HepG2 (cell line): ENCODE data around the gene TMEM238. TPM values are rescaled to one million over a fixed set of nuclear protein-coding genes. Genes with fewer than 3 reads are reported as not detected.

ENCODE experiments used
- ARNT ChIP-seq: fragments of 450-650 bp; IDR thresholded peaks from 2 replicates; pipeline ENCODE4 v1.6.1; 2017
- EZH2 ChIP-seq: conservative IDR thresholded peaks from 2 replicates; pipeline ENCODE4 v1.6.1; 2012; ENCODE audit warnings: mild to moderate bottlenecking, low read depth, low read length, moderate library complexity
- NCOA1 ChIP-seq: sonication (generic); formaldehyde crosslinking; IDR thresholded peaks from 2 replicates; pipeline ENCODE4 v1.9.0; 2021; ENCODE audit warnings: missing genetic modification reagents
- PHF8 ChIP-seq: sonication (generic); formaldehyde crosslinking; IDR thresholded peaks from 2 replicates; pipeline ENCODE4 v1.5.0; 2020; ENCODE audit warnings: missing genetic modification reagents
- POGZ ChIP-seq: sonication (generic); formaldehyde crosslinking; IDR thresholded peaks from 2 replicates; pipeline ENCODE4 v1.4.0; 2020; ENCODE audit warnings: mild to moderate bottlenecking, missing genetic modification reagents
- SIN3B ChIP-seq: fragments of 150-350 bp; IDR thresholded peaks from 2 replicates; pipeline ENCODE4 v1.6.1; 2014; ENCODE audit warnings: low read length
- TBX3 ChIP-seq: fragments of 450-650 bp; IDR thresholded peaks from 2 replicates; pipeline ENCODE4 v1.6.1; 2017; ENCODE audit warnings: antibody characterized with exemption, mild to moderate bottlenecking, inconsistent platforms, borderline replicate concordance
- TCF12 ChIP-seq, 2 experiments: fragments of 450-650 bp in 1 of 2; sonication (generic) in 1 of 2; formaldehyde crosslinking in 1 of 2; IDR thresholded peaks; 2 replicates each; pipeline versions ENCODE4 v1.6.1 to v1.8.0; 2017 to 2022; ENCODE audit warnings: antibody characterized with exemption in 1 of 2, mild to moderate bottlenecking in 1 of 2, missing genetic modification reagents in 1 of 2, moderate library complexity in 1 of 2
- ZBTB7B ChIP-seq: sonication (generic); formaldehyde crosslinking; IDR thresholded peaks from 2 replicates; pipeline ENCODE4 v1.4.0; 2020; ENCODE audit warnings: missing genetic modification reagents
- ZNF10 ChIP-seq: sonication (generic); formaldehyde crosslinking; IDR thresholded peaks from 2 replicates; pipeline ENCODE4 v1.4.0; 2020; ENCODE audit warnings: mild to moderate bottlenecking, low read depth, missing genetic modification reagents, borderline replicate concordance
- ZNF589 ChIP-seq: sonication (generic); formaldehyde crosslinking; conservative IDR thresholded peaks from 2 replicates; pipeline ENCODE4 v1.8.0; 2022; ENCODE audit warnings: mild to moderate bottlenecking, moderate library complexity, missing genetic modification reagents
- polyA plus RNA-seq, 8 experiments: library from polyadenylated mRNA; depleted of rRNA in 3 of 8; stranded (reverse) in 7 of 8; unstranded in 1 of 8; fragments of >200 nt; fragmentation: Illumina TruSeq in 4 of 8; extraction: Trizol in 4 of 8; gene quantifications; 2 replicates each; pipeline versions ENCODE4 v1.2.1 to v1.2.3, GENCODE V29; 2011 to 2016; ENCODE audit warnings: low read depth in 4 of 8, missing spikeins in 1 of 8, mixed read lengths in 1 of 8; ENCODE audit not compliant: insufficient read depth in 1 of 8
- total RNA-seq, 5 experiments: library from RNA; depleted of rRNA; stranded (reverse); fragments of >200 nt; fragmentation: Illumina TruSeq; extraction: Trizol; gene quantifications; 2 replicates each; pipeline ENCODE4 v1.2.3, GENCODE V29; 2016; ENCODE audit warnings: low read depth in 1 of 5
- TF ChIP-seq, protein P1 (sequence below): sonication (generic); formaldehyde crosslinking; IDR thresholded peaks from 2 replicates; pipeline ENCODE4 v1.9.0; 2021; ENCODE audit warnings: mild to moderate bottlenecking, missing genetic modification reagents
- TF ChIP-seq, protein P2 (sequence below): sonication (generic); formaldehyde crosslinking; IDR thresholded peaks from 2 replicates; pipeline ENCODE4 v1.5.1; 2020; ENCODE audit warnings: missing genetic modification reagents, mild to moderate bottlenecking, borderline replicate concordance
- TF ChIP-seq, protein P3 (sequence below): sonication (generic); formaldehyde crosslinking; IDR thresholded peaks from 2 replicates; pipeline ENCODE4 v1.5.0; 2020; ENCODE audit warnings: mild to moderate bottlenecking, missing genetic modification reagents, moderate library complexity
- TF ChIP-seq, protein P4 (sequence below): sonication (generic); formaldehyde crosslinking; IDR thresholded peaks from 2 replicates; pipeline ENCODE4 v1.4.0; 2020; ENCODE audit warnings: mild to moderate bottlenecking, low read depth, missing genetic modification reagents
- TF ChIP-seq, protein P5 (sequence below): sonication (generic); formaldehyde crosslinking; IDR thresholded peaks from 2 replicates; pipeline ENCODE4 v1.8.1; 2023; ENCODE audit warnings: mild to moderate bottlenecking, missing genetic modification reagents

TMEM238 gene
- total and polyA plus RNA-seq, 2 of the 13 experiments (the other 11 are each of a cell fraction or from before 2014, with no cell fraction given): not detected

DNA sequence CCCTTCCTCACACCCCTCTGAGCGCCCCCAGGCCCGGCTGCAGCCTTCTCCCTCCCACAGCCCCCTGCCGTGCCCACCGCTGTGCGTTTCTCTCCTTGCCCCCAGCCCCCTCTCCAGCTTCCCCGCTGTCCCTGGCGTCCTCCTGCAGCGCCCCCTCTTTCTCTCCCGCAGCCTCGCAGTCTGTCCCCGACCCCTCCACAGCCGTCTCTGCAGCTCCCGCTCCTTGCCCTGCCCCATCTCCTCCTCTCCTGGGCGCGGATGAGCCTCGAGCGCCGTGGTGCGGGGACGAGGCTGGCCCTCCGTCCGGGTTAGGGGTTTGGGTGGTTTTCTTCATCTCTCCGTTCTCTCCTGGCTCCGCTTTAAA lies 43.3 kb downstream of the TMEM238 start (continued):
- TF ChIP-seq, protein P1, sequence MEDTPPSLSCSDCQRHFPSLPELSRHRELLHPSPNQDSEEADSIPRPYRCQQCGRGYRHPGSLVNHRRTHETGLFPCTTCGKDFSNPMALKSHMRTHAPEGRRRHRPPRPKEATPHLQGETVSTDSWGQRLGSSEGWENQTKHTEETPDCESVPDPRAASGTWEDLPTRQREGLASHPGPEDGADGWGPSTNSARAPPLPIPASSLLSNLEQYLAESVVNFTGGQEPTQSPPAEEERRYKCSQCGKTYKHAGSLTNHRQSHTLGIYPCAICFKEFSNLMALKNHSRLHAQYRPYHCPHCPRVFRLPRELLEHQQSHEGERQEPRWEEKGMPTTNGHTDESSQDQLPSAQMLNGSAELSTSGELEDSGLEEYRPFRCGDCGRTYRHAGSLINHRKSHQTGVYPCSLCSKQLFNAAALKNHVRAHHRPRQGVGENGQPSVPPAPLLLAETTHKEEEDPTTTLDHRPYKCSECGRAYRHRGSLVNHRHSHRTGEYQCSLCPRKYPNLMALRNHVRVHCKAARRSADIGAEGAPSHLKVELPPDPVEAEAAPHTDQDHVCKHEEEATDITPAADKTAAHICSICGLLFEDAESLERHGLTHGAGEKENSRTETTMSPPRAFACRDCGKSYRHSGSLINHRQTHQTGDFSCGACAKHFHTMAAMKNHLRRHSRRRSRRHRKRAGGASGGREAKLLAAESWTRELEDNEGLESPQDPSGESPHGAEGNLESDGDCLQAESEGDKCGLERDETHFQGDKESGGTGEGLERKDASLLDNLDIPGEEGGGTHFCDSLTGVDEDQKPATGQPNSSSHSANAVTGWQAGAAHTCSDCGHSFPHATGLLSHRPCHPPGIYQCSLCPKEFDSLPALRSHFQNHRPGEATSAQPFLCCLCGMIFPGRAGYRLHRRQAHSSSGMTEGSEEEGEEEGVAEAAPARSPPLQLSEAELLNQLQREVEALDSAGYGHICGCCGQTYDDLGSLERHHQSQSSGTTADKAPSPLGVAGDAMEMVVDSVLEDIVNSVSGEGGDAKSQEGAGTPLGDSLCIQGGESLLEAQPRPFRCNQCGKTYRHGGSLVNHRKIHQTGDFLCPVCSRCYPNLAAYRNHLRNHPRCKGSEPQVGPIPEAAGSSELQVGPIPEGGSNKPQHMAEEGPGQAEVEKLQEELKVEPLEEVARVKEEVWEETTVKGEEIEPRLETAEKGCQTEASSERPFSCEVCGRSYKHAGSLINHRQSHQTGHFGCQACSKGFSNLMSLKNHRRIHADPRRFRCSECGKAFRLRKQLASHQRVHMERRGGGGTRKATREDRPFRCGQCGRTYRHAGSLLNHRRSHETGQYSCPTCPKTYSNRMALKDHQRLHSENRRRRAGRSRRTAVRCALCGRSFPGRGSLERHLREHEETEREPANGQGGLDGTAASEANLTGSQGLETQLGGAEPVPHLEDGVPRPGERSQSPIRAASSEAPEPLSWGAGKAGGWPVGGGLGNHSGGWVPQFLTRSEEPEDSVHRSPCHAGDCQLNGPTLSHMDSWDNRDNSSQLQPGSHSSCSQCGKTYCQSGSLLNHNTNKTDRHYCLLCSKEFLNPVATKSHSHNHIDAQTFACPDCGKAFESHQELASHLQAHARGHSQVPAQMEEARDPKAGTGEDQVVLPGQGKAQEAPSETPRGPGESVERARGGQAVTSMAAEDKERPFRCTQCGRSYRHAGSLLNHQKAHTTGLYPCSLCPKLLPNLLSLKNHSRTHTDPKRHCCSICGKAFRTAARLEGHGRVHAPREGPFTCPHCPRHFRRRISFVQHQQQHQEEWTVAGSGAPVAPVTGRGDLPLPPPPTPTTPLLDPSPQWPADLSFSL: no peak
- TF ChIP-seq ARNT (no peak), NCOA1 (CRISPR knock-in tag) (0 out of 2 replicates have a peak, but pooled peaks have one; percentile 3), POGZ (no peak), TCF12 (IDR thresholded peaks at IDR 0.05) (no peak), TCF12 (CRISPR knock-in tag; IDR thresholded peaks at IDR 0.05) (no peak), ZNF10 (CRISPR knock-in tag) (no peak), ZBTB7B (no peak), SIN3B (no peak), PHF8 (CRISPR knock-in tag) (no peak), EZH2 (no peak), TBX3 (no peak), ZNF589 (CRISPR knock-in tag) (0 out of 2 replicates have a peak, but pooled peaks have one; percentile 33)
- TF ChIP-seq, protein P2, sequence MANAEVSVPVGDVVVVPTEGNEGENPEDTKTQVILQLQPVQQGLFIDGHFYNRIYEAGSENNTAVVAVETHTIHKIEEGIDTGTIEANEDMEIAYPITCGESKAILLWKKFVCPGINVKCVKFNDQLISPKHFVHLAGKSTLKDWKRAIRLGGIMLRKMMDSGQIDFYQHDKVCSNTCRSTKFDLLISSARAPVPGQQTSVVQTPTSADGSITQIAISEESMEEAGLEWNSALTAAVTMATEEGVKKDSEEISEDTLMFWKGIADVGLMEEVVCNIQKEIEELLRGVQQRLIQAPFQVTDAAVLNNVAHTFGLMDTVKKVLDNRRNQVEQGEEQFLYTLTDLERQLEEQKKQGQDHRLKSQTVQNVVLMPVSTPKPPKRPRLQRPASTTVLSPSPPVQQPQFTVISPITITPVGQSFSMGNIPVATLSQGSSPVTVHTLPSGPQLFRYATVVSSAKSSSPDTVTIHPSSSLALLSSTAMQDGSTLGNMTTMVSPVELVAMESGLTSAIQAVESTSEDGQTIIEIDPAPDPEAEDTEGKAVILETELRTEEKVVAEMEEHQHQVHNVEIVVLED (CRISPR knock-in tag): no peak
- TF ChIP-seq, protein P3, sequence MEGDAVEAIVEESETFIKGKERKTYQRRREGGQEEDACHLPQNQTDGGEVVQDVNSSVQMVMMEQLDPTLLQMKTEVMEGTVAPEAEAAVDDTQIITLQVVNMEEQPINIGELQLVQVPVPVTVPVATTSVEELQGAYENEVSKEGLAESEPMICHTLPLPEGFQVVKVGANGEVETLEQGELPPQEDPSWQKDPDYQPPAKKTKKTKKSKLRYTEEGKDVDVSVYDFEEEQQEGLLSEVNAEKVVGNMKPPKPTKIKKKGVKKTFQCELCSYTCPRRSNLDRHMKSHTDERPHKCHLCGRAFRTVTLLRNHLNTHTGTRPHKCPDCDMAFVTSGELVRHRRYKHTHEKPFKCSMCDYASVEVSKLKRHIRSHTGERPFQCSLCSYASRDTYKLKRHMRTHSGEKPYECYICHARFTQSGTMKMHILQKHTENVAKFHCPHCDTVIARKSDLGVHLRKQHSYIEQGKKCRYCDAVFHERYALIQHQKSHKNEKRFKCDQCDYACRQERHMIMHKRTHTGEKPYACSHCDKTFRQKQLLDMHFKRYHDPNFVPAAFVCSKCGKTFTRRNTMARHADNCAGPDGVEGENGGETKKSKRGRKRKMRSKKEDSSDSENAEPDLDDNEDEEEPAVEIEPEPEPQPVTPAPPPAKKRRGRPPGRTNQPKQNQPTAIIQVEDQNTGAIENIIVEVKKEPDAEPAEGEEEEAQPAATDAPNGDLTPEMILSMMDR (CRISPR knock-in tag): peak; percentile 59
- TF ChIP-seq, protein P4, sequence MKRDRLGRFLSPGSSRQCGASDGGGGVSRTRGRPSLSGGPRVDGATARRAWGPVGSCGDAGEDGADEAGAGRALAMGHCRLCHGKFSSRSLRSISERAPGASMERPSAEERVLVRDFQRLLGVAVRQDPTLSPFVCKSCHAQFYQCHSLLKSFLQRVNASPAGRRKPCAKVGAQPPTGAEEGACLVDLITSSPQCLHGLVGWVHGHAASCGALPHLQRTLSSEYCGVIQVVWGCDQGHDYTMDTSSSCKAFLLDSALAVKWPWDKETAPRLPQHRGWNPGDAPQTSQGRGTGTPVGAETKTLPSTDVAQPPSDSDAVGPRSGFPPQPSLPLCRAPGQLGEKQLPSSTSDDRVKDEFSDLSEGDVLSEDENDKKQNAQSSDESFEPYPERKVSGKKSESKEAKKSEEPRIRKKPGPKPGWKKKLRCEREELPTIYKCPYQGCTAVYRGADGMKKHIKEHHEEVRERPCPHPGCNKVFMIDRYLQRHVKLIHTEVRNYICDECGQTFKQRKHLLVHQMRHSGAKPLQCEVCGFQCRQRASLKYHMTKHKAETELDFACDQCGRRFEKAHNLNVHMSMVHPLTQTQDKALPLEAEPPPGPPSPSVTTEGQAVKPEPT (CRISPR knock-in tag): no peak
- TF ChIP-seq, protein P5, sequence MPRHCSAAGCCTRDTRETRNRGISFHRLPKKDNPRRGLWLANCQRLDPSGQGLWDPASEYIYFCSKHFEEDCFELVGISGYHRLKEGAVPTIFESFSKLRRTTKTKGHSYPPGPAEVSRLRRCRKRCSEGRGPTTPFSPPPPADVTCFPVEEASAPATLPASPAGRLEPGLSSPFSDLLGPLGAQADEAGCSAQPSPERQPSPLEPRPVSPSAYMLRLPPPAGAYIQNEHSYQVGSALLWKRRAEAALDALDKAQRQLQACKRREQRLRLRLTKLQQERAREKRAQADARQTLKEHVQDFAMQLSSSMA (CRISPR knock-in tag): no peak
